Nephron (organoid): ENCODE measurements around the gene RRM1.
"Not testable (repeated sequence)": the region's sequence is repeated elsewhere in the genome, so short reads cannot be mapped to it uniquely, and the experiment has no call there.

Experiments used
- H3K27ac Mint-ChIP-seq, 3 experiments: 2 replicates each; pipeline ENCODE4 v1.8.0; 2020; ENCODE audit warnings: mixed read lengths in 3 of 3, mild to moderate bottlenecking in 2 of 3, moderate library complexity in 1 of 3
- H3K27me3 Mint-ChIP-seq: 2 replicates; pipeline ENCODE4 v1.8.0; 2021; ENCODE audit warnings: low read depth, mild to moderate bottlenecking, moderate library complexity, mixed read lengths
- H3K36me3 Mint-ChIP-seq: 2 replicates; pipeline ENCODE4 v1.8.0; 2020; ENCODE audit warnings: low read depth, mixed read lengths
- H3K4me1 Mint-ChIP-seq: 2 replicates; pipeline ENCODE4 v1.8.0; 2020; ENCODE audit warnings: mixed read lengths
- H3K4me3 Mint-ChIP-seq, 3 experiments: 2 replicates each; pipeline ENCODE4 v1.8.0; 2020; ENCODE audit warnings: mild to moderate bottlenecking in 3 of 3, mixed read lengths in 3 of 3, moderate library complexity in 2 of 3
- H3K9me3 Mint-ChIP-seq: 2 replicates; pipeline ENCODE4 v1.8.0; 2020; ENCODE audit warnings: mixed read lengths
- CTCF ChIP-seq, 3 experiments: fragments of 200-600 bp; sonication (generic); IDR thresholded peaks; one replicate each; pipeline ENCODE4 v1.5.0; 2021; ENCODE audit warnings: antibody characterized with exemption in 3 of 3; ENCODE audit not compliant: unreplicated experiment in 3 of 3

Gene RRM1

DNA sequence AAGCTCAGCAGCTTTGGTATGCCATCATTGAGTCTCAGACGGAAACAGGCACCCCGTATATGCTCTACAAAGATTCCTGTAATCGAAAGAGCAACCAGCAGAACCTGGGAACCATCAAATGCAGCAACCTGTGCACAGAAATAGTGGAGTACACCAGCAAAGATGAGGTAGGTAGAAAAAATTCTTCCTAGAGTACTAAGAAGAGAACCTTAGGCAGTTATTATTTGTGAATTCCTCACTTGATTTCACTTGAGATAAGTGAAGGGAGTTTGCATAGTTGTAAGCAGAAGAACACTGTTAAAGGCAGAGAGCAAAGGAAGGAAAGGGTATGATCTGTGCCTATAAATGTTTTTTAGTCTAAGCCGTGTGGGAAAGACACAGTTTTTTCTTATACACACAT lies 28.6 kb downstream of the RRM1 start:
- Mint-ChIP-seq H3K27ac (no peak overlapping the region), H3K9me3 (no peaks in the 10 kb centered on the region), H3K36me3 (peaks cover 68% of the 10 kb centered on the region), H3K4me1 (no peaks in the 10 kb centered on the region), H3K27me3 (no peaks in the 10 kb centered on the region), H3K4me3 (no peak overlapping the region)
- TF ChIP-seq CTCF (IDR thresholded peaks at IDR 0.05; ENCODE audit: unreplicated experiment in 3 of 3): no peak

DNA sequence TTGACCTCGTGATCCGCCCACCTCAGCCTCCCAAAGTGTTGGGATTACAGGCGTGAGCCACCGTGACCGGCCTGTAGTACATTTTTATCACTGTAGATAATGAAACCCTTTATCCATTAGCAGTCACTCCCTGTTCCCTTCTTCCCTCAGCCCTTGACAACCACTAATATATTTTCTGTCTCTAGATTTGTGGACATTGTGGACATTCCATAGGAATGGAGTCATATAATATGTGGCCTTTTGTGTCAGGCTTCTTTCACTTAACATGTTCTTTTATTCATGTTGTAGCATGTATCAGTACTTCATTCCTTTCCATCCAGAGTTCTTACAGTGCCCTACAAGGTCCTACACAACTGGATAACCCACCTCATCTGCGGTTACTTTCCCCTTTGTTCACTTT lies 30.5 kb downstream of the RRM1 start:
- Mint-ChIP-seq H3K27ac (no peak overlapping the region), H3K4me1 (no peaks in the 10 kb centered on the region), H3K4me3 (no peak overlapping the region), H3K9me3 (no peaks in the 10 kb centered on the region), H3K36me3 (peaks cover 74% of the 10 kb centered on the region), H3K27me3 (no peaks in the 10 kb centered on the region)
- TF ChIP-seq CTCF (IDR thresholded peaks at IDR 0.05; ENCODE audit: unreplicated experiment in 3 of 3): no peak

- TF ChIP-seq CTCF (IDR thresholded peaks at IDR 0.05; ENCODE audit: unreplicated experiment in 3 of 3): no peak
- Mint-ChIP-seq H3K4me3 (no peak overlapping the region), H3K36me3 (peaks cover 73% of the 10 kb centered on the region), H3K9me3 (no peaks in the 10 kb centered on the region), H3K27me3 (no peaks in the 10 kb centered on the region), H3K4me1 (no peaks in the 10 kb centered on the region), H3K27ac (no peak overlapping the region)
Observed at GRCh38 chr11:4127357-4127756, 32.8 kb downstream of the RRM1 start.

GRCh38 chr11:4130219-4130618 lies 35.6 kb downstream of the RRM1 start:
- H3K9me3 Mint-ChIP-seq, H3K4me3 Mint-ChIP-seq, H3K4me1 Mint-ChIP-seq, H3K27me3 Mint-ChIP-seq, H3K27ac Mint-ChIP-seq: not testable (repeated sequence)
- H3K36me3 Mint-ChIP-seq: peaks cover 70% of the 10 kb centered on the region

DNA sequence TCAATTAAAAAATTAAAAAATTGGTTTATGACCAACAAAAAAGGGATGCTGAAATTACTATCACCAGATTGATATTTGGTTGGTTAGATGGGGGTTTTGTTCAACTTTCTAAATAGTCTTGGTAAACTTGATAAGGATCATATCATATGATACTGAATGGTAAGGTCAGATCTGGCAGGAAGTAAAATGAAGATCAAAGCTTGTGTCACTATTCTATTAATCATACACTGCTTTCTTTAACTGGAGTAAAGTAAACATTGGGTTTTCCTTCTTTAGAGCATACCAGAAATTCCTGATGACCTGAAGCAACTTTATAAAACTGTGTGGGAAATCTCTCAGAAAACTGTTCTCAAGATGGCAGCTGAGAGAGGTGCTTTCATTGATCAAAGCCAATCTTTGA lies 40.2 kb downstream of the RRM1 start:
- peaks cover 18% of the 10 kb centered on the region for H3K9me3 Mint-ChIP-seq

DNA sequence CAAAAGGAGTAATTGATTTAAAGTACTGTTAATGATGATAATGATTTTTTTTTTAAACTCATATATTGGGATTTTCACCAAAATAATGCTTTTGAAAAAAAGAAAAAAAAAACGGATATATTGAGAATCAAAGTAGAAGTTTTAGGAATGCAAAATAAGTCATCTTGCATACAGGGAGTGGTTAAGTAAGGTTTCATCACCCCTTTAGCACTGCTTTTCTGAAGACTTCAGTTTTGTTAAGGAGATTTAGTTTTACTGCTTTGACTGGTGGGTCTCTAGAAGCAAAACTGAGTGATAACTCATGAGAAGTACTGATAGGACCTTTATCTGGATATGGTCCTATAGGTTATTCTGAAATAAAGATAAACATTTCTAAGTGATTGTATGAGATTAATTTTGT lies 43.9 kb downstream of the RRM1 start:
- no peak for TF ChIP-seq CTCF (IDR thresholded peaks at IDR 0.05; ENCODE audit: unreplicated experiment in 3 of 3)
- Mint-ChIP-seq H3K36me3 (peaks cover 81% of the 10 kb centered on the region), H3K27ac (no peak overlapping the region)

More for the DNA sequence above, 40.2 kb downstream of the RRM1 start:
- no peak for TF ChIP-seq CTCF (IDR thresholded peaks at IDR 0.05; ENCODE audit: unreplicated experiment in 3 of 3)
- H3K36me3 Mint-ChIP-seq: peaks cover 71% of the 10 kb centered on the region
- peak overlapping the region in 2 of 3 experiments; percentile 5 to 15 for H3K27ac Mint-ChIP-seq
- H3K27me3 Mint-ChIP-seq: no peaks in the 10 kb centered on the region
- H3K4me3 Mint-ChIP-seq: no peak overlapping the region
- H3K4me1 Mint-ChIP-seq: no peaks in the 10 kb centered on the region

More for the DNA sequence above, 43.9 kb downstream of the RRM1 start:
- Mint-ChIP-seq H3K27me3 (no peaks in the 10 kb centered on the region), H3K4me1 (no peaks in the 10 kb centered on the region), H3K4me3 (no peak overlapping the region), H3K9me3 (peaks cover 35% of the 10 kb centered on the region)
